Ecto neural progenitor cell (in vitro differentiated cells): ENCODE results near the gene ZNF280C.
"Not testable (repeated sequence)": the region's sequence is repeated elsewhere in the genome, so short reads cannot be mapped to it uniquely, and the experiment has no call there.

ENCODE experiments used
- DNase-seq: peaks from one replicate; pipeline ENCODE4 v3.0.0-alpha.2; 2018; ENCODE audit warnings: low spot score

Gene ZNF280C

GRCh38 chrX:130268449-130269170 is at the start of gene ZNF280C:
Gene ZNF280C (minus strand): TSS chrX:130268899. CDS start chrX:130260449, 8,450 bp downstream.
- DNase-seq = peak; percentile 87

DNA sequence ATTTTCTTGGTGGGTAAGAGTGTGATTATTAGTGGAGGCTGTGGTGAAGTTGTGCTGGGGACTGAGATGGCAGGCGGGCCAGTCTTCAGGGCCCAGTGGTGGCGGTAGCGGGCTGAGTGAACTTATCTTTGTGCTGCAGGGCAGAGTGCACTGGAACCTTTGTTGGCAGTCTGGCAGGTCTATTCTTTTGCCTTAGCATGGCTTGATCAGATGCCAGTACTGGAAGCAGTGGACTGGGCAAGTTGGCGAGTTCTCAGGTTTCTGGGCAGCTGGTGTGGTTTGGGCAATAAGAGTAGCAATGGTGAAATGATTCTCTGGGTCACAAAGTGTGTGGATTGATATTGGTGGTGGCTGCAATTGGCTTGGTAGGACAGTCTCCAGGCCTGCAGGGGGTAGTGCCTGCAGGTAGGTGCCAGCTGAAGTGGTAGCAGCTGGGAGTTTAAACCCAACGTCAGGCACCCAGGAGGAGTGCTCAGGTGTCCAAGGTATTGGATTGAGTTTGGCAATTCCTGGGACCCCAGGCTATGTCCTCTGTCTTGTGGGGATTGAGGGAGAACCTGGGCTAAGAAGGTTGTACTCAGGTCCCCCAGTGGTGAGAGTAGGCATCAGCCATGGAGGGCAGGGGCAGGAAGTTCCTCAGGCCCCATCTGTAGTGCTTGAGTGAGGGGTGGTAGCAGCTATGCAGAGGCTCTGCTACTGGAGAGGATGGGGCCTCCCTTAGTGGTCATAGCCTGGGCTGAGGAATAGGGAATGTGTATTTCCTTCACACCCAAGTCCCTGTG is 36.1 kb upstream of the ZNF280C start:
- DNase-seq = no peak

GRCh38 chrX:130301977-130302376 is 33.3 kb upstream of the ZNF280C start:
- no peak for DNase-seq

GRCh38 chrX:130301405-130301804 is 32.7 kb upstream of the ZNF280C start:
- DNase-seq = no peak

GRCh38 chrX:130300010-130300282 is 31.2 kb upstream of the ZNF280C start:
- no peak for DNase-seq

- no peak for DNase-seq
Observed at GRCh38 chrX:130299279-130300009, 30.7 kb upstream of the ZNF280C start.

DNA sequence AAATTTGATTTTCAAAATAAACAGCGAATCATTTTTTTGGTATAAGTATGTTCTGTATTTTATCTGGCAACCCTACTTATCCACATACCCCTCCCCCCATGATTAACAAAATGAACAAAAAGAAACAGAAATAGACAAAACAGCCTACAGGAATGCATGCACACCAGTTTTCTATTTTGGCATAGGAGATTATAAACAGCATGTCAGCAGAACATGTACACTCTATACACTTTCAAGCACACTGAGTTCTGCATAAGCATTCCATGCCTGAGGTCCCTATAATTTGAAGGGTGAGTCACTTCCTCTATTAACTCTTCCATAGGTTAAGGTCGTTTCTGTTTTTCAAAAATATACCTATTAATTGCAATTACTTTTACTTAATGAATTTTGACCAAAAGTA is 28.0 kb upstream of the ZNF280C start:
- DNase-seq = no peak

- no peak for DNase-seq
Observed at GRCh38 chrX:130296297-130296678, 27.6 kb upstream of the ZNF280C start.

- no peak for DNase-seq
Observed at GRCh38 chrX:130295519-130296296, 27.0 kb upstream of the ZNF280C start.

GRCh38 chrX:130287071-130287770 is 18.5 kb upstream of the ZNF280C start:
- no peak for DNase-seq

DNA sequence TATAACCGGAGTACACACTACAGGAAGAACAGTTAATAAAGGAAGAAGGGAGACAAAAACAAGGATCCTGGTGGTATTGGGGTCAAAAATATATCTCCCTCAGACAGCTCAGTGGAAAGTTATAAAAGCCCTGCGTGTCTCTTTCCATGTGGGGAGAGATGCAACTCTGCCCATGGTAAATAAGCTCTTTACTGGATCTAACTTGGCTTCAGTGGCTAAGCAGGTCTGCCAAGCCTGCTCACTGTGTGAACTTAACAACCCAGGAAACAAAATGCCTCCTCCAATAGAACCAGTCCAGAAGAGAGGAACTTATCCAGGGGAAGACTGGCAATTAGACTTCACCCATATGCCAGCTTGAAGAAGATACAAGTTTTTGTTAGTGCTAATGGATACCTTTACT is 17.0 kb upstream of the ZNF280C start:
- DNase-seq = no peak

DNA sequence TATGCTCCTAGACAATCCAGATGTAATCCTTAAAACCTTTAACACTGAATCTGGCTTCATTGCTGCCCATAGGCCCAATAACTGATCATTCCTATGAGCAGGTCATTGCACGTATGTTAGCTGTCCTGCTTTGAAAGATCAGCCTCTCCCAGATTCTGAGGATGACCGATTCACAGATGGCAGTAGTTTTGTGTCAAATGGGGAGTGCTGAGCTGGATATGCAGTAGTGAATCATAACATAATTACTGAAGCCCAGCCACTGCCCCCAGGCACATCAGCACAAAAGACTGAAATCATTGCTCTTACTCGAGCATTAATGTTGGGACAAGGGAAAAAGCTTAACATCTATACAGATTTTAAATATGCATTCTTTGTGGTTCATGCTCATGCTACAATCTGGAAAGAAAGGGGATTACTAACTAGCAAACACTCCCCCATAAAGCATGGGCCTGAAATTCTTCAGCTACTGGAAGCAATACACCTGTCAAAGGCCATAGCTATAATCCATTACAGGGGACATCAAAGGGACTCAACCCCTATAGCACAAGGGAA is 16.4 kb upstream of the ZNF280C start:
- no peak for DNase-seq

DNA sequence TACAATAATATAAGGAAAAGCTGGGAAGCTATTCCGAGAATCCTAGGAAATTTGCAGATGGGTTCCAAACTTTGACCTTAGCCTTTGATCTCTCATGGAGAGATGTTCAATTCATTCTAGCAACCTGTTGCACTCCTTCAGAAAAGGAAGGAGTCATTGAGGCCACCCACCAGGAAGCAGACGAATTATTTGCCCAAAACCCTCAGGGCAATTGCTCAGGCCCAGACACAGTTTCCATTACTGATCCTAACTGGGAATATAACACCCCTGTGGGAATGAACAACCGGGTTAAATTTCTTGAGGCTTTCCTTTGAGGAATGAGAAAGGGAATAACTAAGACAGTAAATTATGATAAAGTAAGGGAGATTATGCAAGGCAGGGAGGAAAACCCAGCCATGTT is 13.5 kb upstream of the ZNF280C start:
- no peak for DNase-seq

DNA sequence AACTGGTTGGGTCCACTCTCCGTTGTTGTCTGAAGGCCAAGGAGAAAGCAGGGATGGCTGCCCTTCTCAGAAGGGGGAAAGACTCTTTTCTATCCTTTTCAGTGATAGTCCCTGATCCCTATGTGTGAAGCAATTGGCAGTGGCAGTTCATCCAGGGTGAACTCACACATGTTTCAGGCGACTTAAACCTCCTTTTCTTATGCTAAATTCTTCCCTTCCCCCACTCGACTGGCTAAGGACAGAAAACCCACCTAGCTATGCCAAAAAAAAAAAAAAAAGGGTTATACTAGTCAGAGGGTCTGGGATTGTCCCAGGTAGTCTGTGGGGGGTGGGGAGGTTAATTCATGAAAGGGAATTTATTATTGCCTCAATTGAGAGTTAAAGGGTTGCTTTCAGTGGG is 12.2 kb upstream of the ZNF280C start:
- no peak for DNase-seq

DNA sequence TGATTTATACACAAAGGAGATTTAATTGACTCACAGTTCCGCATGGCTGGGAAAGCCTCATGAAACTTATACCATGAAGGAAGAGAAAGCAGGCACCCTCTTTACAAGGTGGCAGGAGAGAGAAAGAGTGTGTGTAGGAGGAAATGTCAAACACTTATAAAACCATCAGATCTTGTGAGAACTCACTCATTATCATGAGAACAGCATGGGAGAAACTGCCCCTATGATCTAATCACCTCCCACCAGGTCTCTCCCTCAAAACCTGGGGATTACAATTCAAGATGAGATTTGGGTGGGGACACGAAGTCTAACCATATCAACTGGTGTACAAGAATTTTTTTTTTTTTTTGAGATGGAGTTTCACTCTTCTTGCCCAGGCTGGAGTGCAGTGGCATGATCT is 3.6 kb upstream of the ZNF280C start:
- DNase-seq = not testable (repeated sequence)

DNA sequence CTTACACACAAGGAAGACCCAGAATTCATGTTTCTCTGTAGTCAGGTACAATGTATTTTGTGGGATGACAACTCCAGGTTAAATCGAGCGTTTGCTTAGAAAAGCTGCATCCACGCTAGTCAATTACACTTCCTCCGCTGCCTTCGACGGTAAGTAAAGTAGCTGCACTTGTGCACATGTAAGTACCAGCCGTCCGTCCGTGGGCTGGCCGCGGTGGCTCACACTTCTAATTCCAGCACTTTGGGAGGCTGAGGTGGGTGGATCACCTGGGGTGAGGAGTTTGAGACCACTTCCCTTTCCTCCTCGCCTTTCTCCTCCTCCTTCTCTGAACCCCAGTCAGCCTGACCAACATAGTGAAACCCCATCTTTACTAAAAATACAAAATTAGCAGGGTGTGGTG is 692 bp upstream of the ZNF280C start:
- not testable (repeated sequence) for DNase-seq

DNA sequence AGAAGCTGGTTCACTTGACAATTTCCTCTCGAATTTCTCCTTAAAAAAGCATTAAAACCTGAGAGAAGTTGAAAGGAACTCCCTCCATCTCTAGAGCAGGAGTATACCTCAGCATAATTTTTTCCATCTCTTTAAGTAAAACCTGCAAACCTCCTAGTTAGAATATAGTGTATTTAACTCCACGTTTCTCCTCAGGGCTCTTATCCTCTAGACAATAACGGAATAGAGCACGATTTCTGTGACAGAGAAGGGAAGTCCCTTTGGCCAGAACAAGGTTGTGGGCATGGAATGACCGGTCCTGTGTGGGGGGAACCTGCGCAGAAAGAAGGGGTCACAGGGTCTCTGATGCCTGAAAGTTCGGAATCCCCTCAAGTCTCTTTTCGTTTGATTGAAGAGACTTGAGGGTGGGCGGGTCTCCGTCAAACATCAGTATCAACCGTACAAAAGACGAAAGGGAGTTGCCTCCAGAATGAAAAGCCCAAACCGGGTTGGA is 697 bp downstream of the ZNF280C start:
- no peak for DNase-seq

DNA sequence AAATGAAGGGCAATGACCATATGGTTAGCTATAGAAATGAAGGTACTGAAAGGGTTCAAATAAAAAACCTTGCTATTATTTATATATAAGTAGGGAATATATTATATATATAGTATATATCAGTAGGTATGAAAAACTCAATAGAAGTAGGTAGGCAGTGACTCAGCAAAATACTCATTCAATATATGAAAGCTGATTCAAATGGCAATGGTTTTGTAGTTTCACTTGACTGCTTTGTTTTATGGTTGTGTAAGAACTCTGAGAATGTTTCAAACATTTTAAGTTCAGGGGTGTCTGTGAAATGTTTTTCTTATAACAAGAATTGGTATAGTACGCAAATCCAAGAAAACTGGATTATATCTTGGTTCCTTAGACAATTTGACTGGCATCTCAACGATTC is 4.1 kb downstream of the ZNF280C start:
- DNase-seq = no peak

- DNase-seq = no peak
Observed at GRCh38 chrX:130263016-130263415, 5.7 kb downstream of the ZNF280C start.

GRCh38 chrX:130262231-130262630 is 6.5 kb downstream of the ZNF280C start:
- no peak for DNase-seq

DNA sequence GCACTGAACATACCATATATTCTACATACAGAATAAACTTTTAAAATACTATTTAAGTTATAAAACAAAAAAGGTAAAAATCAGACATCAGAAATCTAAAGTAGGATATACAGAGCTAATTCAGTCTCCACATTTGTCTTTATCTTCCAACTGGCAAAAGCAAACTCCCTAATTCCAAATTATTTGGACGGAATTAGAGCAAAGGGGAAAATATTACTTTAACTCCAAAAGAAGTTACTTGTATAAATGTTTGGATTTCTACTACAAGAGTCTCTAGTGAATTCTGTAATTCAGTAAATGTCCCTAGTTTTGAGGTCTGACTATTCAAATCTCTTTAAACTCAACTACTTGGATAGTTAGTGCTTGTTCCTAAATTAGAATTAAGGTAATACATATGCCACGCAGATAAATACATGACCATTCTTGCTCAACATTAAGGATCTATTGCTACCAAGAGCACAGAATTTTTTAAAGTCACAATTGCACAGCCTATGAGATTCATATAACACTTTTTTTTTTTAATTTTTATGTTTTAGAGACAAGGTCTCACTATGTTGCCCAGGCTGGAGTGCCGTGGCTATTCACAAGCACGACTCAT is 7.3 kb downstream of the ZNF280C start:
- DNase-seq = no peak
